NCI-H2196 (cell line): ENCODE measurements around the gene KCNE5.
"Not testable (repeated sequence)": the region's sequence is repeated elsewhere in the genome, so short reads cannot be mapped to it uniquely, and the experiment has no call there.

Experiments
- DNase-seq: peaks from one replicate; lab custom pipeline; 2025; ENCODE audit not compliant: unreplicated experiment; lab: John Stamatoyannopoulos, UW

KCNE5 gene

GRCh38 chrX:109624641-109625616, at the start of gene KCNE5:
Gene KCNE5, minus strand, starts transcription at chrX:109625172. Its CDS starts 152 bp downstream, at chrX:109625020.
- DNase-seq = no peak

- DNase-seq = no peak
Measured at GRCh38 chrX:109672239-109672638, 47.3 kb upstream of the KCNE5 start.

GRCh38 chrX:109671170-109671569, 46.2 kb upstream of the KCNE5 start:
- not testable (repeated sequence) for DNase-seq

GRCh38 chrX:109667986-109668385, 43.0 kb upstream of the KCNE5 start:
- no peak for DNase-seq

GRCh38 chrX:109660435-109661143, 35.6 kb upstream of the KCNE5 start:
- DNase-seq = no peak

- DNase-seq = no peak
Measured at GRCh38 chrX:109658391-109658790, 33.4 kb upstream of the KCNE5 start.

GRCh38 chrX:109657364-109657763, 32.4 kb upstream of the KCNE5 start:
- not testable (repeated sequence) for DNase-seq

- no peak for DNase-seq
Measured at GRCh38 chrX:109656774-109657173, 31.8 kb upstream of the KCNE5 start.

- no peak for DNase-seq
Measured at GRCh38 chrX:109655502-109656201, 30.7 kb upstream of the KCNE5 start.

- DNase-seq = no peak
Measured at GRCh38 chrX:109654516-109655109, 29.6 kb upstream of the KCNE5 start.

- not testable (repeated sequence) for DNase-seq
Measured at GRCh38 chrX:109644671-109645070, 19.7 kb upstream of the KCNE5 start.

- DNase-seq = no peak
Measured at GRCh38 chrX:109643687-109644086, 18.7 kb upstream of the KCNE5 start.

- no peak for DNase-seq
Measured at GRCh38 chrX:109638158-109638557, 13.2 kb upstream of the KCNE5 start.

GRCh38 chrX:109637477-109637876, 12.5 kb upstream of the KCNE5 start:
- DNase-seq = not testable (repeated sequence)

- DNase-seq = no peak
Measured at GRCh38 chrX:109635146-109635545, 10.2 kb upstream of the KCNE5 start.

GRCh38 chrX:109632906-109633504, 8.0 kb upstream of the KCNE5 start:
- peak; percentile 10 for DNase-seq

GRCh38 chrX:109629310-109629709, 4.3 kb upstream of the KCNE5 start:
- DNase-seq = no peak

GRCh38 chrX:109626637-109627036, 1.7 kb upstream of the KCNE5 start:
- no peak for DNase-seq

GRCh38 chrX:109623997-109624396, 975 bp downstream of the KCNE5 start:
- DNase-seq = no peak

GRCh38 chrX:109622270-109622669, 2.7 kb downstream of the KCNE5 start:
- no peak for DNase-seq

GRCh38 chrX:109619771-109620170, 5.2 kb downstream of the KCNE5 start:
- no peak for DNase-seq
